Fibroblast of the conjunctiva (primary cell): Measurements from ENCODE around the gene LGALS3BP.
A peak's percentile ranks its signal among the peaks of the same experiment; 100 is the strongest.
"Not testable (repeated sequence)": the region's sequence is repeated elsewhere in the genome, so short reads cannot be mapped to it uniquely, and the experiment has no call there.

ENCODE experiments used
- DNase-seq: peaks from one replicate; pipeline ENCODE4 v3.0.0-alpha.2; 2010; ENCODE audit warnings: low read depth

LGALS3BP gene, protein sequence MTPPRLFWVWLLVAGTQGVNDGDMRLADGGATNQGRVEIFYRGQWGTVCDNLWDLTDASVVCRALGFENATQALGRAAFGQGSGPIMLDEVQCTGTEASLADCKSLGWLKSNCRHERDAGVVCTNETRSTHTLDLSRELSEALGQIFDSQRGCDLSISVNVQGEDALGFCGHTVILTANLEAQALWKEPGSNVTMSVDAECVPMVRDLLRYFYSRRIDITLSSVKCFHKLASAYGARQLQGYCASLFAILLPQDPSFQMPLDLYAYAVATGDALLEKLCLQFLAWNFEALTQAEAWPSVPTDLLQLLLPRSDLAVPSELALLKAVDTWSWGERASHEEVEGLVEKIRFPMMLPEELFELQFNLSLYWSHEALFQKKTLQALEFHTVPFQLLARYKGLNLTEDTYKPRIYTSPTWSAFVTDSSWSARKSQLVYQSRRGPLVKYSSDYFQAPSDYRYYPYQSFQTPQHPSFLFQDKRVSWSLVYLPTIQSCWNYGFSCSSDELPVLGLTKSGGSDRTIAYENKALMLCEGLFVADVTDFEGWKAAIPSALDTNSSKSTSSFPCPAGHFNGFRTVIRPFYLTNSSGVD

DNA sequence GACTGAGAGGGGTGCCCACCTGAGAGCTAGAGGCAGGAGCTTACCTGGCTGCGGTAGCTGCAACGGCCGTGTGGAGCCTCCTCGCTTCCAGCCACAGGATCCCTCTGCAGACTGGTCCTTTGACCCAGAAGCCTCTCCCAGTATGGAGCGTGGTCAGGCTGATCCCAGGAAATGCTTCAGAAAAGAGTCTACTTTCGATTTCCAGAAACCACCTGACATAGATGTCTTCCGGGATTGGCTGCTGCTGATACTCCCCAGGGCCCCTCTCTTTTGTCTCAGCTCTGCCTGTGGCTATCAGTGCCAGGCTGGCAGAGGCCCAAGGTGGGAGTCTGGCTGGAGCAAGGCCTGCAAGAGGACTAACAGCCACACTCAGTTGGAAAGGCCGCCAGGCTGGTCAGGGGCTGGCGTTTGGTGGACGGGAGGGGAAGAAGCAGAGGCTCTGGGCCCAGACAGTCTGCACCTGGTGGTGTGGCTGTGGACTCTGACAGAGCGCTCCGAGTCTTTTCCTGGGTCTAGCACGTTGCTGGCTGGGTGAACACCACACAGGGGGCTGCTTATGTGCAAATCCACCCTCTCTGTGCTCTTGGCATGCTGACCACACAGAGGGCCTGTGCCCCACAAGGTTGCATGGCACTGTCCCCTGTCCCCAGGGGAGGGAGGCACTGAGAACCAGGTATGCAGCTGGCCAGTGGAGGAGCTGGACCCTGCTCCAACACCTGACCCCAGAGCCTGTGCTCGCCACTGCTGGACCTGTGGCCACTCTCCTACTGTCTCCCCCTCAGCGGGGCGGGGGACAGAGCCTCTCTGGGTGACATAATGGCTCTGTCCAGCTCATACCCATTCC is at the start of gene LGALS3BP:
LGALS3BP (minus strand) TSS at position 144 of the 844 bp plus-strand sequence. CDS start 2,732 bp downstream, outside the sequence.
- peak; percentile 50 for DNase-seq

DNA sequence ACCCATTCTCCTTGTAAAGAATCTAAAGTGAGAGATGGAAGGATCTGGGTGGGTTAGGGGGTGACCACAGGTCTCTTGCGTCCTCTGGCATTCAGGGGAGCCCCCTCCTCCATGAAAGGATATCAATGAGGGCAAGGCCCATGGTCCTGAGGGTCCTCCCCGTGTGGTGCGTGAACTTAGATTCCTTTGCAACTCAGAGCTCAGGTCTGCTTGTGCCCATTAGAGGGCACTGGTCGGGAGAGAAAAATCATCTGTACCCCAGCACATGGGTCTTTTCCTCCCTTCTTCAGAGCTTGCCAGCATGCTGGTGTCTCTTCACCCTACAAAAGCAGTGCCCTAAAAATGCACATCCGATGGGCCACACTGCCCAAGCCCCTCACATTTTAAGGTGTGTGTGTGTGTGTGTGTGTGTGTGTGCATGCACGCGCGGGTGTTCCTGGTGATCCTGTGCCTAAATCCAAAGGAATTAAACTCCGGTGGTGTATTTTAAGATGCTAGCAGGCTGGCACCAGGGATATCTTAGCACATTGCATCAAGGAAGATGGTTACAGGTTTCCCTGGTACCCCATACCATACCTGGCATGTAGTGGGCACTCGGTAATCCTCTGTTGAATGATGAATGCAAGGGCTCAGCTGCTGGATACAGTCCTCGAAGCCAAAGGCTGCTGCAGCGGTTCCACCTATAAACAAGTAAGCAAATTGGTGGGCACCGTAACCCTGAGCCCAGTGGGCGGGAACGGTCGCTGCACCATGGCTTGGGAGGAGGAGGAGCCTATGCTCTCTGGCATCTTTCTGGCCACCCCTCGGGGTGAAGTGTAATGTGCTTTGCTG is 49.0 kb upstream of the LGALS3BP start:
- DNase-seq: no peak

DNA sequence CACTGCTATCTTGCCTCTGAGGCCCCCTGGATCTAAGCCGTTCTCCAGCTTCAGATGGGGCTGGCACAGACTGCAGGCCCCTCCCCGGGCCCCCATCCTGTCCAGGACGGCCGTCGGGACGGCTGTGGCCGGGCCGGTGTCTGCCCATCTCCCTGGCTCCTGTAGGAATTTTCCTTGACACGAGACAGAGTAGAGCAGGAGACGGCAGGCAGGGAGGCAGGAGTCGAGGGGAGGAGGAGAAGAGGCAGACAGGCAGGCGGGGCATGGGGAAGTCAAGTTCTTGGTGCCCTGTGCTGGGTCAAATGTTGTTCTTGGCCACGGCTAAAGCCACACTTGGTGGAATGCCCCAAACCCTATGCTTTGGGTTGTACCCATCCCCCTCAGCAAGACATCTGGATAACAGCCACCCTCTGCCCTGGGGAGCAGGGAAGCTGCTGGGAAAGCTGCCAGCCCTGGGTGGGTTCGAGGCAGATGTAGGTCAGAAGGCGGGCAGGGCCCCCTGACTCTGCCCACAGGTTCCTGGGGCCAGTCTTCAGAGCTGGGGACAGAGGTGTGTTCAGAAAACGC is 48.3 kb upstream of the LGALS3BP start:
- DNase-seq: peak; percentile 61

DNA sequence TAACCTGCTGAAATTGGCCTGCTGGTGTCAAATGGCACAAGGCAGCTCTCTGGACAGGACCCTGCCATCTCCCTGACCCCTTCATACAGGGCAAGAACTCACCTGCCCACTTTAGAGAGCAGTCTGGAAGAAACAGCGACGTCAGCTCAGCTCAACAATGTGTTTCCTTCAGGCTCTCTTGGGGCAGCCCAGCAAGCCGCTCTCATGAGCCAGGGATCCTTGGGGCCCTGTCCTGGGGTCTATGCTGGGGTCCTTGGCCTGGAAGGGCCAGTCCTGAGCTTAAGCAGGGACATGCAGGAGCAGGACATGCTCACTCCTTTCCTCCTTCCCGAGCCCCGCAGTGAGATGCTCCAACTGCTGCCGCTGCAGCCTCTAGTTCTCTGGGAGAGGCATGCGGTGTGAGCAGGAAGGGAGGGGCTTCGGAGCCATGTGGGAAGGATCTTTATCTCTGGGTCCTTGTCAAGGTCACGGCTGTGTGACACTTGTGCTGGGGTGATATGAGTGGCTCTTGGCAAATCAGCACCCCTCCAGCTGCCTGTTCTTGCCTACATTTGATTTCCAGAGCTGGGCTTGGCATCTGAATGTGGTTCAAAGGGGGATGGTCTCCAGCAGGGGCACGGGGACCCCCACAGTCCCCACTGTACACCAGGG is 47.7 kb upstream of the LGALS3BP start:
- no peak for DNase-seq

DNA sequence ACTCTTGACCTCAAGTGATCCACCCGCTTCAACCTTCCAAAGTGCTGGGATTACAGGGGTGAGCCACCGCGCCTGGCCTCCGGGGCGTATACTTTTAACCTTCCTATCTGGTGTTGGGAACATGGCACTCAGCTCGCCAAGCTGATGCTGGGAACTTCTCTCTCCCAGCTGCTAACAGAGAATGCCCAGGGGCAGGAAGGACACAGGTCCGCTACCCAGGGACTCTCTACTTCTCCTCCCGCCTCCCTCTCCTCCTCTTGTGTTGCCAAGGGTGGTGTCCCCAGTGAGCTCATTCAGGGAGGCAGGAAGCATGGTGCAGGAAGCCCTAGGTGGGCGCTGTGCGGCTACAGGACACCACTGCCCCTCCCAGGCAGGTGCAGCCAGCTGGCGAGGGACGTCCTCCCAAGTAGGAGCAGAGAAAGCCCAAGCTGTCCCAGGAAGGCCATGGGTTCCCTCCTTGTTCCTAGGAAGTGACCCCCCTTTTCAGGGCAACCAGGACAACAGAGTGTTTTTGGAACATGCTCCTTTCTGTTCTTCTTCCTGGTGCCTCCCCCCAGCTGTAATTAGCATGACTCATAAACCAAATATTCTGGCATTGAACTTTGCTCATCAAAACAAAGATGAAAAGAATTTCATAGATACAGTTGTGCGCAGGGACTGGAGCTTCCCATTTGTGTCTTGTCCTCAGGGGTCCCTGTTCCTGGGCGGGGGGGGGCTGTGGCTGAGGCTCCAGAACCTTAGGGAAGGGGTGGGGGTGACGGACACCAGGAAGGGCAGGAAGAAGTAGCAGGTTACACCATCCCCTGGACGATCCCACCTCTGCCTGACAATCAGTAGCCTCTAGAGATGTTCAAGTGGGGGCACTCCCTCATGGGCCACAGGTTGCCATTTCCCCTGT is 46.9 kb upstream of the LGALS3BP start:
- peak; percentile 55 for DNase-seq

DNA sequence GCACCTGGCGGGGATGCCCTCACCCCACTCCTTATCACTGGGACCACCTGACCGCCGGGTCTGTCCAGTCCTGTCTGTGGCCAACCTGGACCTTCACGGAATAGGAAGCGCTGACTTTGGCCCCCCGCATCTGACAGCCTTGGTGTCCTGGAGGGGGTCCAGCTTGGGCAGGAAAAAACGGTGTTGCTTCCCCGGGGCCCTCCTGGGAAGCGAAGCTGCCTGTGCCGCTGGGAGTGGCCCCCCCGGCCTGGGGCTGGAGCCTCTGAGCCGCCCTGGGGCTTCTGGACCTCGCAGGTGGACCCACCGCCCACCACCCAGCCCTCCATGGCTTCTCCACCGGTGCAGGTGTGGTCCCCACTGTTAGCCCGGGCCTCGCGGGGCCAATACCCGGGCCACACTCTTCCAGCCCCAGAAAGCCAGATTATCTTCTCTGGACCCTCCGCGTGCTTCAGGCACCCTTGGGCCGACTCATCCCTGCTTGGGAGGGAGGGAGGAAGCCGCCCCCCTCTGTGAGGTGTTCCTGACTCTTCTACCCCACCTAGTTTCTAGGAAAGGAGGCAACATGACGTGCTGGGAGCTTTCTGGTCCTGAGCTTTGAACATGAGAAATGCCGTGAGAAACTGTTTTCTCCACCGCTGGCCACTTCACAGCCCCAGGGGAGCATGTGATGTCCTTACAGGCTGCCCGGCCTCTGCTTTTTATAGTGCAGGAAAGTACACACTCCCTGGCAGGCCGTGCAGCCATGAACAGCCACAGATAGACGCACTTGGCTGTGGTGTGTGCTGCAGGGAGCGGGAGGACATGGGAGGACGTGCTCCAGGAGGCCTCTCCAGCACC is 45.4 kb upstream of the LGALS3BP start:
- DNase-seq: no peak

DNA sequence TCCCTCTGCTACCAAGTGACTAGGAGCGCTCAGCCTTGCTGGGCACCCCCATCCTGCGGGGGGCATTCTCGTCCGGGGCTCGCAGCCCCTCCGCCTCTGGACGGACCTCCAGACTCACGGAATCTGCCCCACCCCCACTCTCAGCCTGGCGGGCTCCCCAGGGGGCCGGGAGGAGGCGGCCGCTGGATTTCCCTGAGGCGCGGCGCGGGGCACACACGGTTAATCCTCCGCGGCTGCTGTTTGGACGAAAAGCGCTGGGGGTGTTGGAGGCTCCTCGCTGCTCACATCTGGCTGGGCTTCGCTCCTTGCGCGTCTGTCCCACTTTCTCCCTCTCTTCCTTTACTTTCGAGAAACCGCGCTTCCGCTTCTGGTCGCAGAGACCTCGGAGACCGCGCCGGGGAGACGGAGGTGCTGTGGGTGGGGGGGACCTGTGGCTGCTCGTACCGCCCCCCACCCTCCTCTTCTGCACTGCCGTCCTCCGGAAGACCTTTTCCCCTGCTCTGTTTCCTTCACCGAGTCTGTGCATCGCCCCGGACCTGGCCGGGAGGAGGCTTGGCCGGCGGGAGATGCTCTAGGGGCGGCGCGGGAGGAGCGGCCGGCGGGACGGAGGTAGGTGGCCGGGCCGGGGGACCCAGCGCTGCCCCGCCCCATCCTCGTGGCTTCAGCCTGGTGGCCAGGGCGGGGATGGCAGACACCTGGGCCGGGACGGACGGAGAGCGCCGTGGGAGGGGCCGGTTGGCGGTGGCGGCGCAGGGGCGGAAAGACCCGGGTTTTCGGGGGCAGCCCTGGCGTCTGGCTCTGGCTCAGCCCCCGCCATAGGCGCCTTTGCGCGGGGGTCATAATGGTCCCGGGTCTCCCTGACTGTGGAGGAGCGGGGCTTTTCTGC is 44.4 kb upstream of the LGALS3BP start, which contains the start of gene C1QTNF1:
C1QTNF1 (plus strand) TSS at position 284 of the 886 bp plus-strand sequence. CDS start 19,800 bp downstream, outside the sequence.
- DNase-seq: no peak

DNA sequence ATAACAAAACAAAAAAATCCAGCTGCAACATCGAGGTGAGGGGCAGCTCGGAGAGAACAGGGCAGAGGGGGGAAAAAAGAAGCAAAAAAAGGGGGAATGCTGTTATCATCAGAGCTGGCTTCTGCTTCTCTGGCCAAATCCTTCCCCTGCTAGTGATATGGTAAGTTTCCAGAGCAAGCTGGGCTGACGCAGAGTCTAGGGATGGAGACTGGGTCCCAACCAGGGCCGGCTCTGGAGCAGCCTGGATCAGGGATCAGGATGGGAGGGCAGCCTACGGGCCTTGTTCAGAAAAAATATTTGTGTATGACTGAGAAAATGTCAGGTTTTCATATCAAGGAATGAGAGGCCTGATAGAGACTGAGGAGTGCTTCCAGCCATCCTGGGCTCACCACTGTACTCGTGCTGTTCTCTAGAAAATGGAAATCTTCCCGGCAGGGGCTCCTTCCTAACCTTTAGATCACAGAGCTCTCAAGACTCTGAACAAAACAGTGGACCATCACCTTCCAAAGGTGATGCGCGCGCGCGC is 43.5 kb upstream of the LGALS3BP start:
- no peak for DNase-seq

DNA sequence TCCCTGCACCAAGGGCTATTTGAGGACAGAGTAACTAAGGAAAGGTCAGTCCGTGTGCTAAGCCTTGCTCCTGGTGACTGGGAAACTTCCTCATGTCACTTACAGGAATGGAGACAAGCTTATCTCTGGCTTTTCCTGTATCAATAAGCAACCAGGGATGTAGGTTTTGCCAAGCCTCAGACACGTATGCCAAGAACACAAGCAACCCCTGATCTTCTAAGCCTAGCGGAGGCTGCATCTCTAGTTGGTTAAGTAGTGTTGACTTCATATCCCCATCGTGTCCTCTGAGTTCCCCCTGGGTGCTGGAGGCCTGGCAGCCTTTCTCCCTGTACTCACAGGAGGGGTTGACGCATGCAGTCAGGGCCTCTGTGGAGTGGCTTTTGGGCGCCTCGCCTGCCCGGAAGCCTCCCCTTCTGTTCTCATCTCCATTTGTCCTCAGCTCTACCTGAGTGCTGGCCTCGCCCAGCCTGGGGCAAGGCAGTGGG is 42.8 kb upstream of the LGALS3BP start:
- no peak for DNase-seq

DNA sequence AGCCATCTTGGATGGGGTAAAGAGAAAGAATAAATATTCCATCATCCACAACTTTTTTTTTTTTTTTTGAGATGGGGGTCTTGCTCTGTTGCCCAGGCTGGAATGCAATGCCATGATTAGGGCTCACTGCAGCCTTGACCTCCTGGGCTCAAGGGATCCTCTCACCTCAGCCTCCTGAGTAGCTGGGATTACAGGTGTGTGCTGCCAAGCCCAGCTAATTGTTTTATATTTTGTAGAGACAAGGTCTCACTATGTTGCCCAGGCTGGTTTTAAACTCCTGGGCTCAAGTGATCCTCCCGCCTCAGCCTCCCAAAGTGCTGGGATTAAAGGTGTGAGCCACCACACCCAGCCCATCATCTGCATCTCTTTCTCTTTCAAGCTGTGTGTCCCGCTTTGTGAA is 42.2 kb upstream of the LGALS3BP start:
- DNase-seq: not testable (repeated sequence)

DNA sequence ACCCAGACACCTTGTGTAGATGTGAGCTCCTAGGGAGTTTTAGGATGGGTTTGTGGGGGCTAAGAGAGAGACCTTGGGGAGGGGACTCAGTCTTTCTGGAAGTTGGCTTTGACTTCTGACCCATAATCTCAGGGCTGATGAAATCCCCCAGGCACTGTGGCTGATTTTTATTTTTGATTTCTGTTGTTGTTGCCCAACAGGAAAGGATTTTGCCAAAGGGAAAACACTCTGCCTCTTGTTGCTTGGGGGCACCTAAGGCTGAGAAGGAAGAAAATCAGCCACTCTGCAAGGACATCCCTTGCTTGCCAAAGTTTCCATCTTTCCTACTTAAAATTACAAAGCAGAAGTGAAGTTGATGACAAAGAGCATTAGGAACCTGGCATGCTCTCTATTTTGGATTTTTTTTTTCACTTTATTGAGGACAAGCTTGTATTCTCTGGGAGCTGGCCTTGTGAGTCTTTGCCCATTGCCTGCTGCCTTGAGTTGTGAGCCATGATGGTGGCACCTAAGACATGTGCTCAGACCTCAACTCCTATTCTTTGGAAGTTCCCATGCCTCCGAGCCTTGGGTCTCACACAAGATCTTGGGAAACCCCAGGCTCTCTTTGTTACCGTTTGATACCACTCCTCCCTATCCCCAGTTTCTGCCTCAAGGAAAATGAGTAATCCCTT is 41.0 kb upstream of the LGALS3BP start:
- DNase-seq: no peak

DNA sequence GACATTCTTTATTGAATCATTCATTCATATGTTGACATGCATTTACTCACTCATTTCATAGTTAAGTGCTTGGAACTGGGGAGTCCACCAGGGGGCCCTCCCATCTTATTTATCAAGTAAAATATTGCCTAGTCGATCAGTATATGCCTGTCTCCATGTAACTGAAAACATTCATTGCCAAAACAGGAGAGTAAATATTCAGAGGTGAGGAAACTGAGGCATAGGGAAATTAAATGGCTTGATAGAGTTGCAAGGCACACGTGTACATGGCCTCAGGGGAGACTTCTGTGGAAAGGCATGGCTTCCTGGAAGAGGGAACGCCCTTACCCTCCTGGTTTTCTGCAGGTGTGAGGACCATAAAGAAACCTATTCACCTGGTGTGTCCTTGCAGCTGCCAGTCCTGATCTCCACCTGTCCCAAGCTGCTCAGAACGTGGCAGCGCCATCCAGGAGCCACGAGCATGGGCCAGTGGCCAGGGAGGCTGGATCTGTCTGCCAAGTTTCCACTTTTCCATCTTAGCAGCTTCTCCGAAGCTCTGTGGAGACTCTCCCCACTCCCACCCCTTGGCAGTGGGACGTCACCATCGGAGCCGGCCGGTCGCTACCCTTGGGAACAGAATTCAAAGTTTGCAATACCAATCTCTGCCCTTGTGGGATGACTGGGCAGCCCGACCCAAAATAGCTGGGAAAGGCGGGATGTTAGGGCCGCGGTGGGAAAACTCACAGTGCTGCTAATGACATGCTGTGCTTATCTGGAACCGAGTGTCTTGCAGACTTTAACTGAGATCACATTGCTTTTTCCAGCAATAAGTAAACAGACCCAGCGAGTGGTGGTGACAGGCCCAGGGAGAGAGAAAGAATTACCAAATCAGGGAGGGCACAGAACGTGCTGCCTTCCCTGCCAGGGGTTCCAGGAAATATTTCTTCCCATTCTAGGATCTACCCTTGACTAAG is 40.2 kb upstream of the LGALS3BP start:
- DNase-seq: peak; percentile 83

DNA sequence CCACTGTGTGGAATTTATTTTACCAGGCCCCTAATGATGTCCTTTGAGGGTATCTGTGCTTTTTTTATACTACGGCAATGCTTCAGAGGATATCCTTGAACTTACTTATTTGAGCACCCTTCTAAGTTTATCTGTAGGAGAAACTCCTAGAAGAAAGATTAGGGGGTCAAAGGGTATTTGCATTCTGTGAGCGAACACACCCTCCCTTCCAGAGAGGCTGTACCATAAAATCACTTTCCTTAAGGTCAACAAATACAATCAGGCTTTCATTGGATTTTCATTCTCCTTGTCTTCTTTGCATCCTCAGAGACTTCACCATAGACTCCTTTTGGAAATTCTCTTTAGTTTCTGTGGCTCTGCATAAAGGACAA is 39.5 kb upstream of the LGALS3BP start:
- DNase-seq: no peak

DNA sequence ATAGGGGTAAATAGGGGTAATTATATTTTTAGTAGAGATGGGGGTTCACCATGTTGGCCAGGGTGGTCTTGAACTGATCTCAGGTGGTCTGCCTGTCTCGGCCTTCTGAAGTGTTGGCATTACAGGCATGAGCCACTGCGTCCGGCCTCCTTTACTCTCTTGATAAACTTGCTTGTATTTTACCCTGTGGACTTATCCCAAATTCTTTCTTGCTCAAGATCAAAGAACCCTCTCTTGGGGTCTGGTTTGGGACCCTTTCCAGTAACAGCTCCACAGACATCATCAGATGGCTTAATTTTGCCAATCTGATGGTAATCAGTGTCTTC is 38.6 kb upstream of the LGALS3BP start:
- DNase-seq: no peak

DNA sequence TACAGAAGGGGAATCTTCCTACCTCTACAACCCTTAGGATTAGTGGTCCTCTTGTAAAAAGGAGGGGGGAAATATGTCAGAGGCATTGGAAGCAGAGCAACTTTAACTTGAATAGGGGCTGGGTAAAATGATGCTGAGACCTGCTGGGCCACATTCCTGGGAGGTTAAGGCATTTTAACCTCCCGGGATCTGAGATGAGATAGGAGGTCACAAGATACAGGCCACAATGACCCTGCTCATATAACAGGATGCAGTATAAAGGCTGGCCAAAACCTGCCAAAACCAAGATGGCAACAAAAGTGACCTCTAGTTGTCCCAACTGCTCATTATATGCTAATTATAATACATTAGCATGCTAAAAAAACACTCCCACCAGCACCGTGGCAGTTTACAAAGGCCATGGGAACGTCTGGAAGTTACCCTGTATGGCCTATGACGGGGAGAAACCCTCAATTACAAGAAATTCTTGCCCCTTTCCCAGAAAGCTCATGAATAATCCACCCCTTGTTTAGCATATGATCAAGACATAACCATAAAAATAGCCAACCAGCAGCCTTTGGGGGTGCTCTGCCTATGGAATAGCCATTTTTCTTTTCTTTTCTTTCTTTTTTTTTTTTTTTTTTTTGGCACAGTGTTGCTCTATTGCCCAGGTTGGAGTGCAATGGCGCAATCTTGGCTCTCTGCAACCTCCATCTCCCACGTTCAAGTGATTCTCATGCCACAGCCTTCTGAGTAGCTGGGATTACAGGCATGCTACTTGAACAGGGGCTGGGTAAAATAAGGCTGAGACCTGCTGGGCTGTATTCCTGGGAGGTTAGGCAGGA is 38.0 kb upstream of the LGALS3BP start:
- no peak for DNase-seq
